ENCODE data around the gene PCSK4.
A peak's percentile ranks its signal among the peaks of the same experiment; 100 is the strongest.
"Not testable (repeated sequence)": the region's sequence is repeated elsewhere in the genome, so short reads cannot be mapped to it uniquely, and the experiment has no call there.

Gene PCSK4

DNA sequence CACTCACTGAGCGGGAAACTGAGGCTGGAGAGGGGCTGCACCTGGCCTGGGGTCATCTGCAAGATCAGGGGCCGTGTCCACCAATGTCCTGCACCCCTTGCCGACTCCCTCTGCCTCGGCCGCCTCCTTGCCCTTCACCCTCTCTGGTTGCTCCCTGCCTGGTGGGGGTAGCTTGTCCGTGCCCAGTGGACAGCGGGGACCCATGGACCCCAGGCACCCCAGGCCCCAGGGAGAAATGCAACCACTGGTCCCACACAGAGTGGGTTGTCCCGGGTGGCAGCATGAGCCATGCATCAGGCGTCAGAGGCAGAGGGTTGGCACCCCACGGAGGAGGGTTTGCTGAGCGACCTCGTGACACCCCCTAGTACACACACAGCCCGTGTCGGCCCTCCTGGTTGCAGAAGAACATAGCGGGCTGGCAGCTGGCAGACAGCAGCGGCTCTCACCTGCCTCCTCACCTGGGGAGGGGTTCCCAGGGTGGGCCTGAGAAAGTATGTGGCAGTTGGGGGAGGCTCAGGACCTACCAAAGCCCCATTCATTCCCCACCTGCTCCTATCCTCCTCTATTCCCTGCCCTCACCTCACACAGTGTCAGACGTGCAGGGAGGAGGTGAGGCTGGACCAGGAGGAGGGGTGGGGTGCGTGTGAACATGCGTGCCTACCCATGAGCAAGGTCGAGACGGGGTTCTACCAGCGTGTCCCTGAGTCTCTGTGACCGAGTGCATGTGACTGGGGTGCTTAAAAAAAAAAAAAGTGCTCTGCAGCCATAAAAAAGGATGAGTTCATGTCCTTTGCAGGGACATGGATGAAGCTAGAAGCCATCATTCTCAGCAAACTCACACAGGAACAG, 14.0 kb upstream of the PCSK4 start:
- DNase-seq, result no peak

DNA sequence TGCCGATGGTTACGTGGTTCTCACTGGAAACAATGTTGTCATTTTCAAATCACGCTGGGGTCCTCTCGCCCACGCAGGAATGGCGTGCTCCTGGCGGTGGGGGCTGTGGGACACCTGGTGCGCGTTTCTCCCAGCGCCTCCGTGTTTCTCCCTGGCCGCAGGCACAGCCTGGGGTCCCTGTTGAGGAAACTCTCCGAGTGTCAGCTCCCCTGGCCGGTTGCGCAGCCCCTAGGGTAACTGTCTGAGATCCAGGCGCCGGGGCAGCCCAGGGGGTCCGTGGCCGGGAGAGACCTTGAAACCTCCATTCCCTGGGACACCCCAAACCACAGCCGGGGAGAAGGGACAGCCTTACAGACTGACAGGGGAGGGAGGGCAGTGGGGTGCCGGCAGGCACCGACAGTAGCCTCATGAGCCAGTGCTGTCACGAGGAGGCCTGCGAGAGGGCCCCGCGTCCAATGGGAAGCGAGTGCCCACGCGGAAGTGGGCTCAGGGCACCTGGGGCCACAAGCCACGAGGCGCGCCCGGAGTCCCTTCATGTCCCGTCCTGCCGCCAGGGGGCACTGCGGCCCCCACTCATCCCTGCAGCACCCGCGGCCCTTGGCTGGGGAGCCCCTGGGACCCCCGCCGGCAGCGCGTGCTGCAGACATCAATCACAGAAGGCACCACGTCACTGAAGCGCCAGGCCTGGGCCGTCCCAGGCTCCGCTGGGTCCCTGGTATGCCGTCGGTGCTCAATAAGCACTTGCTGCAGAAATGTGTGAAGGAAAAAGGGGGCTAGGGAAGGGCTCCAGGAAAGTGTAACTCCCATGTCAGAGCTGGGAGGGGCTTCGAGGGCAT, 13.2 kb upstream of the PCSK4 start:
- DNase-seq, result peak; percentile 15

DNA sequence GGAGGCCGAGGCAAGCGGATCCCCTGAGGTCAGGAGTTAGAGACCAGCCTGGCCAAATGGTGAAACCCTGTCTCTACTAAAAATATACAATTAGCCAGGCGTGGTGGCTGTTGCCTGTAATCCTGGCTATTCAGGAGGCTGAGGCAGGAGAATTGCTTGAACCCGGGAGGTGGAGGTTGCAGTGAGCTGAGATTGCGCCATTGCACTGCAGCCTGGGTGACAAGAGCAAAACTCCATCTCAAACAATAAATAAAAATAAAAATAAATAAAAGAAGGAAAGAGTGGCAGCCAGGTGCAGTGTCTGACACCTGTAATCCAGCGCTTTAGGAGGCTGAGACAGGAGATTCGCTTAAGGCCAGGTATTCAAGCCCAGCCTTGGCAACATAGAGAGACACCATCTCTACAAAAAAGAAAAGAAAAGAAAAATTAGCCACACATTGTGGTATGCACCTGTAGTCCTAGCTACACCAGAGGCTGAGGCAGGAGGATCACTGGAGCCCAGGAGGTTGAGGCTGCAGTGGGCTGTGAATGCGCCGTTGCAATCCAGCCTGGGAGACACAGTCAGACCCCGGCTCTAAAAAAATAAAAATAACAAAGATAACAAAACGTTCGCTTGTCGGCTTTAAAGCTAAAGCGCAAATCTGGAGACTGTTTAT, 12.4 kb upstream of the PCSK4 start:
- DNase-seq, result no peak

DNA sequence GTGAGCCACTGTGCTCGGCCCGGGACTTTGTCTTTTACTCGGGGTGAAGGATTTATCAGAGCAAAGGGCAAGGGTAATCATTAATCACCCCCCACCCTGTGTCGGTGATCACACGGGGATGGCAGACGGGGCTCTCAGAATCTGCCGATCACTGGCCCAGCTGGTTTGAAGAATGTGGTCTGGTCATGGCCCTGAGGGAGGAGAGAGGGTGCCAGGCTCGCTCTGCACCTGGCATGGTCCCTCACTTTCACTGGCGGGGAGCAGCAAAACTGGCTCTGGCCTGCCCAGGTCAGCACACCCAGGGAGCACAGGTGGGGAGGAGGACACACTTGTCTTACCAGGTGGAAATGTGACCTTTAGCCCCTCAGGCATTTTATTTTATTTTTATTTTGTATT, 11.0 kb upstream of the PCSK4 start:
- no peak for DNase-seq

DNA sequence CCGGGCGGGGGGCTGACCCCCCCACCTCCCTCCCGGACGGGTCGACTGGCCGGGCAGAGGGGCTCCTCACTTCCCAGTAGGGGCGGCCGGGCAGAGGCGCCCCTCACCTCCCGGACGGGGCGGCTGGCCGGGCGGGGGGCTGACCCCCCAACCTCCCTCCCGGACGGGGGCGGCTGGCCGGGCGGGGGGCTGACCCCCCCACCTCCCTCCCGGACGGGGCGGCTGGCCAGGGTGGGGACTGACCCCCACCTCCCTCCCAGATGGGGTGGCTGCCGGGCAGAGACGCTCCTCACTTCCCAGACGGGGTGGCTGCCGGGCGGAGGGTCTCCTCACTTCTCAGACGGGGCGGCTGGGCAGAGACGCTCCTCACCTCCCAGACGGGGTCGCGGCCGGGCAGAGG, 9.1 kb upstream of the PCSK4 start:
- not testable (repeated sequence) for DNase-seq

DNA sequence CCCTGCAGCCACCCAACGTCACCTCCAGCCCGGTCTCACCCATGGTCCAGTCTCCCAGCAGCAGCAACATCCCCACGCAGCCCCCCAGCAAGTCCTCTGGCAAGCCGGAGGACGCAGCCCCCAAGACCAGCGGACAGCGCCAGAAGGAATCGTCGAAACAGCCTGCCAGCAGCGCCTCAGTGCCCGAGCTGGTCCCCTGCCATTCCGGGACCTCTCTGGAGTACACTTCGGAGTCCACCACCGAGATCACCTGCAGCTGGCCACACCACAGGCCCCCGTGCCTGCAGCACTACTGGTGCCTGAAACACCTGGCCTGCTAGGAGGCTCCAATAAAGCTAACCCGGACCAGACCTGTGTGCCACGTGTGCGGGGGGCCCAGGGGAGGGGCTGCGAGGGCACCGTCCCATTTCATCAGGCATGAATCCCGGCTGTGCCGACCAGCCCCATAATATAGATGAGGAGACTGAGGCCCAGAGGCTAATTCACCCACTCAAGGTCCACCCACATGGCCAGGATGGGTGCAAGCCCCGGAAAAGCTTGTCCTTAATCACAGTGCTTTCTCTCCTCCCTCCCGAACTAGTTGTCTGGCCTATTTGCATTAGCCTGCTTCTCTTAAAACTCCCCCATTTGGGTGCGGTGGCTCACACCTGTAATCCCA, 7.6 kb upstream of the PCSK4 start:
- DNase-seq, result no peak

DNA sequence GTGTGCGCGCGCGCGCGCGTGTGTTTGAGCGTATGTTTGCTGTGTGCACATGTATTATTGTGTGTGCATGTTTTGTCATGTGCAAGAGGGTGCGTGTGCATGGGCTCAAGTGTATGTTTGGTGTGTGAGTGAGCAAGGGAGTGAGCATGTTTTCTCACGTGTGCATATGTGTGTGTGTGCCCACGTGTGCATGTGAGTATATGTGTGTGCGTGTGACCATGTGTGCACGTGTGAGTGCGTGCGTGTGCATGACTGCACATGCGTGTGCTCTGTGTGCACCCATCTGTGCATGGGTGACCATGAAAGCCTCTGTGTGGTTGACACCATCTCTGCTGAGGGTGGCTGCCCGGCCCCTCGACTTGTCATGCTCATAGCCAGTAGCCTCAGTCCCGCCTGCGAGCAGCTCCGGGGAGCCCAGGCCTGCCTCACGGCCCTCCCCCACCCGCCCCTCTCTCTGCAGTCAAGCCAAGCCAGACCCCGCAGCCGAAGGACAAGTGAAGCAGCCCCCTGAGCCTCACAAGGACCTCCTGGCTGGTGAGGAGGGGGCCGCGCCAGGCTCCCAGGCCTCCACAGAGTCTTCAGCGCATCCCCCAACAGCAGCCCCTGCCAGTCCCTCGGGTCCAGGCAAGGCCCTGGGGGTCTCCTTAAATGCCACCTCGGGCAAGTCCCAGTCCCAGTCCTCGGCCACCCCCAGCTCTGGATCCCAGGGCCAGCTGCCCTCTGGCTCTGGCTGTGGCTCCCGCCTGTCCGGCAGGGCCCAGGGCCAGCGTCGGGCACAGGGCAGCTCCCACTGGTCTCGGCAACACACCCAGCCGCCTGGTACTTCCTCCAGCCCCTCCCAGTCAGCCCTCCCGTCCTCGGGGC, 6.8 kb upstream of the PCSK4 start:
- no peak for DNase-seq

DNA sequence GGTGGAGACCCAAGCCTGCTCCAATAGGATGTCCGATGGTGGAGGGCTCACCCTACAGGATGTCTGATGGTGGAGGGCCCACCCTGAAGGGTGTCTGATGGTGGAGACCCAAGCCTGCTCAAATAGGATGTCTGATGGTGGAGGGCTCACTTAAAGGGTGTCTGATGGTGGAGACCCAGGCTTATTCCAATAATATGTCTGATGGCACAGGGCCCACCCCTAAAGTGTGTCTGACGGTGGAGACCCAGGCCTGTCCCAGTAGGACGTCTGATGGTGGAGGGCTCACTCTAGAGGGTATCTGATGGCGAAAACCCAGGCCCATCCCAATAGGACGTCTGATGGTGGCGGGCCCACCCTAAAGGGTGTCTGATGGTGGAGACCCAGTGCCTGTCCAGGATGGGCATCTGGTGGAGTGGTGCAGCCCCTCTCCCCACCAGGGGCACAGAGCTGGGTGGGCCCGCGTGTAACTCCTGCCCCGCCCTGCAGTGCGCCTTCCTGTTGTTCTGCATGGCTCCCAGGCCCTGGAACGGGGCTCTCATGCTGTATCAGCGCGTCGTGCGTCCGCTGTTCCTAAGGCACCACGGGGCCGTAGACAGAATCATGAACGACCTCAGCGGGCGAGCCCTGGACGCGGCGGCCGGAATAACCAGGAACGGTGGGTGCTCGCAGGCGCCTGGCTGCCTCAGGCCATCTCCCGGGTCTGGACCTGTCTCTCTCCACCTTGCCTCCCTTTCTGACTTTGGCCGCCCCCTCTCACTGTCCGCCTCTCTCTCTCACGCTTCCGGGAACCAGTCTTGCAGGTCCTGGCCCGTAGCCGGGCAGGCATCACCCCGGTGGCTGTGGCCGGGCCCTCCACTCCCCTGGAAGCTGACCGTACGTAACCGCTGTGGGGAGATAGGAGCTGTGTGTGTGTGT, 5.9 kb upstream of the PCSK4 start:
- DNase-seq, result no peak

DNA sequence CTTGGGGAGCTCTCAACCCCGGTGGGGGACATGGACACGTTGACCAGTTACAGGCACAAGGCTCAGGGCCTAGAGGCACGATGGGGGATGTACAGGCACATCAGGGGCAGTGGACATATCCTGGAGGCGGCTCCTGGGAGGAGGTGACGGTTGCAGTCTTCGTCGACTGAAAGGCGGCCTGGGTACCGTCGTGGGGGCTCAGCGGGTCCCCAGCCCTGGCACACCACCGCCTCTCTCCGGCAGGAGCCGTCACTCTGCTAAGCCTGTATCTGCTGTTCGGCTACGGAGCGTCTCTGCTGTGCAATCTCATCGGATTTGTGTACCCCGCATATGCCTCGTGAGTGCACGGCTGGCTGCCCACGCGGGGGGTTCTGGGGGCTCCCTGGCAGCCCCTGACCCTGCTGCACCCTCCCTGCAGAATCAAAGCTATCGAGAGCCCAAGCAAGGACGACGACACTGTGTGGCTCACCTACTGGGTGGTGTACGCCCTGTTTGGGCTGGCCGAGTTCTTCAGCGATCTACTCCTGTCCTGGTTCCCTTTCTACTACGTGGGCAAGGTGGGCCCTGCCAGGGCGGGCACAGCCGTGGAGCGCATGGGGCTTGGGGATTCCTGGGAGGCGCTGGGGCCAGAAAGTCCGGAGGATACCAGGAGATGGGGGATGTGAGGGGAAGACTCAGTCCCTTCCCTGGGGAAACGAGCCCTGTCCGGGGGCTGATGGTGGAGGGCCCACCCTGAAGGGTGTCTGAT, 5.1 kb upstream of the PCSK4 start:
- DNase-seq, result no peak

DNA sequence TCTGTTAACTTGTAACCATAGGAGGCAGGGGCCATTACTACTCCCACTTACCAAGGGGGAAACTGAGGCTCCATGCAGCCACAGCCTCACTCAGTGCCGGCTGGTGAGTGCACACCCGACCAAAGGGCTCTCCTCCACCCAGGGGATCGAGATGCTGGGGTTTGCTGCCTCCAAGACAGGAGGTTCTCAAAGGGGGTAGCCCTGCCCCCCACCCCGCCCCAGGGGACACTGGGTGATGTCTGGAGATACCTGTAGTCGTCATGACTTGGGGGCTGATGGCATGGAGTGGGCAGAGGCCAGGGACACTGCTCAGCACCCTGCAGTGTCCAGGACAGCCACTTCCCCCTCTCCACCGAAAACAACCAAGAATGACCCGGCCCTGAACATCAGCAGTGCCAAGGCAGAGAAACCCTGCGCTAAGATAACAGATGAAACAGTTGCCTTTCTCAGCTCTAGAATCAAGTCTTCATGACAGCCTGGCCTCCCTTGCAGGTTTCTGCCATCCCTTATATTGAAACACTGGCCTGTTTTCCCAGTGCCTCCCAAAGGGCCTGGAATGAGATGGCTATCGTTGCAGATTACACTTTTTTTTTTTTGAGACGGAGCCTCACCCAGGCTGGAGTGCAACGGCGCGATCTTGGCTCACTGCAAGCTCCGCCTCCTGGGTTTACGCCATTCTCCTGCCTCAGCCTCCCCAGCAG, 4.1 kb upstream of the PCSK4 start:
- DNase-seq, result no peak

DNA sequence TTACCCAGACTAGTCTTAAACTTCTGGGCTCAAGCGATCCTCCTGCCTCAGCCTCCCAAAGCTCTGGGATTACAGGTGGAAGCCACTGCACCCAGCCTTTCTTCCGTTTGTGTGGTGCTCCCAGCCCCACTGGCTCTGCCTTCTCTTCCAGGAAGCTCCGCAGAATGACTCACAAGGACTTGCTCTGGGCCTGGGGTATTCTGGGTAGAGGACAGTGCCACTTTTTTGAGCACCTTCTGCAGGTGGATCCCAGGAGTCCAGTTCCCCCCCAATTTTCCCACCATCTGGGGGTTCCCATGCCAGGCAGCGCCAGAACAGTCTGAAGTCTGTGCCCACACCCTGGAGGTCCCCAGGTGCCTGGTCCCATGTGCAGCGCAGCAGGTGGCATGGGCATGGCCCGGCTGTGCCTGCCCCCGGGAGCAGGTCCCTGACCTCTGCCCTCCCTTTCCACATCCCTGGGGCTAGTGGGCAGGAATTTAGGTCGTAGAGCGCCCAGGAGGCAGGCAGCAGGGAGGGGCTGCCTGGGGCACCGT, 2.4 kb upstream of the PCSK4 start:
- no peak for DNase-seq

DNA sequence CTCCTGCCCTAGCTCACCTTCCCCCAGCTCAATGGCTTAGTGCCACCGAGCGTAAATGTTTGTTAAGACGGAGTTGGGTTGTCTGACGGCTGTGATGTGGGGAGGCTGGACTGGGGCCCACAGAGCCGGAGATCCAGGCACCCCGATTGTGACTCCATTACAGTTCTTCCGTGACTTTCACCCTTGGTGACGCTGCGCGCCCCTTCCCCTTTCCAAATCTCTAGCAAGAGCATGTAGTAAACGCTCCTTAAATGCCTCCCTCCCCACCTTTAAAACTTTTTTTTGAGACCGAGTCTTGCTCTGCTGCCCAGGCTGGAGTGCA, 1.7 kb upstream of the PCSK4 start:
- DNase-seq, result no peak

DNA sequence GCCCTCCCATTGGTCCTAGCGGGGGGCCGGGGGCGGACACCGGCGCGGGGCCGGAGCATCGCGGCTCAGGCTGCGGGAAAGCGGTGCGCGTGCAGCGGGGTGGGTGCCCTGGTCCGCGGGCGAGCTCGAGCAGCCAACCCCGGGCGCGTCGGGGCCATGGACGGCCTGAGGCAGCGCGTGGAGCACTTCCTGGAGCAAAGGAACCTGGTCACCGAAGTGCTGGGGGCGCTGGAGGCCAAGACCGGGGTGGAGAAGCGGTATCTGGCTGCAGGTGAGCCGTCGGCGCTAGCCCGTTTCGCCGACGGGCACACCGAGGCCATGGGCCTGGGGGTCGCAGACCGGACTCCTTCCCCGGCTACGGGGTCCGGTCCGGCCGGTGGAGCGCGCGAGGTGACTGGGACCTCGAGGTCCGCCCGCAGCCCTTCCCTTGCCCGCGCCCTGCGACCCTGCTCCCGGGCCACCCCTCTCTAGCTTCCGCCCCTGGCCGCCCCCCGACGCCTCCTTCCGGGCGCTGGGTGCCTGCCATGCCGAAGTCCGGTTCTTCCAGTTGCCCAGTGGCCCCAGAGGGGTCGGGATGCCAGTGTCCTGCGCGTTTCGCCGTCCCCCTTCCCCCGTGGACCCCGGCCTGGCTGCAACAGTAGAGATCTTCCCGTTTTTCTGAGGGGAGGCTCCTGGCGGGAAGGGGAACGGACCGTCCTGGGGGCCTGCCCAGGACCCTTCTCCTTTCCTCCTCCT, 1.1 kb upstream of the PCSK4 start, which contains the start of gene REEP6:
TSS of gene REEP6 (plus strand) at position 68 of the 735 bp plus-strand sequence. CDS start at position 157, 89 bp downstream.
- DNase-seq, result no peak

DNA sequence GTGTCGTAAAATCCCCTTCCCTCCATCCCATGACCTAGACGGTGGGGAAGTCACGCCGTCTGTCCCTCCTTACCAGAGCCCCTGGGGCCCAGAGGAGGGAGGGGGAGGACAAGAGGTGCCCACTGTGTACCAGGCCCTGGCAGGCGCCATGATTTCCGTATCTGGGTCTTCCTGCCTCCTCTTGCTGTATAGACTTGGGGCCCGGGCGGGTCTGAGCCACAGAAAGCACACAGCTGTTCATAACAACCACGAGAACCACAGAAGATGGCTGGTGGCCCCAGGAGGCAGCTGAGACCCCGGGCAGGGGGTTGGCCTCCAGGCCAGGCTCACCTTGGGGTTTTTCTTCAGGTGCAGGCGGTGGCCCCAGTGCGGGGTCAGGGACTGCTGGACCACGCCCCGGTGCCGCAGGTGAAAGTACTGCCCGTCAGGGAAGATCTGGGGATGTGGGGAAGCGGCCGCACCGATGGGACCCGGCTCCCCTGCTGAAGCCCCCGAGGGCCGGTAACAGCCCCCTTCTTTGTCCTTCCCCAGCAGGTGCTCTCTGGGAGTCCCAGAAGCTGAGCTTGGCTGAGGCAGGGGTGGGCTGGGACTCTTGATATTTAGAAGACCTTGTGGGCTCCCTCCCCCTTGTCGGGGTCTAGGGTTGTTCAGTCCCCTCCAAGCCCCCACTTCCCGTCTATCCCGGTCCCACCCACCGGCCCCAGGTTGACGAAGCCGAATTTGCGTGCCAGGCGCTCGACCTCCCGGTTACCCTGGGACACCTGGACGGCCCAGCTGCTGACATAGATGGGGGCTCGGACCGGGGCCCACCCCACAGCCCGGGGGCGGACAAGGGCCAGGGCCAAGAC, 463 bp downstream of the PCSK4 start:
- DNase-seq, result no peak

DNA sequence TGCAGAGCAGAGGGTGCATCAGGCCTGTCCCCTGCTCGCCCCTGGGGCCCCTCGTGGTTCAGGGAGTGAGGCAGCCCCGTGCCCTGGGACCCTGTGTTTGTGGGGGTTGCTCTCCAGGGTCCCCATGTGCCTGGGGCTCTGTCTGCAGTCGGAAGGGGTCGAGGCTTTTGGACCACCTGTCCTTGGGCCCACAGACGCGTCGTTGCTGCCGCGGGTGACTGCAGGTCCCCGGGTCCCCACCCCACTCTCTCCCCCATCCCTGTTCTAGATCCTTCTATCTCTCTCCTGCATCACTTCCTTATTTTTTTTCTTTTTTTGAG, 1.9 kb downstream of the PCSK4 start:
- no peak for DNase-seq

DNA sequence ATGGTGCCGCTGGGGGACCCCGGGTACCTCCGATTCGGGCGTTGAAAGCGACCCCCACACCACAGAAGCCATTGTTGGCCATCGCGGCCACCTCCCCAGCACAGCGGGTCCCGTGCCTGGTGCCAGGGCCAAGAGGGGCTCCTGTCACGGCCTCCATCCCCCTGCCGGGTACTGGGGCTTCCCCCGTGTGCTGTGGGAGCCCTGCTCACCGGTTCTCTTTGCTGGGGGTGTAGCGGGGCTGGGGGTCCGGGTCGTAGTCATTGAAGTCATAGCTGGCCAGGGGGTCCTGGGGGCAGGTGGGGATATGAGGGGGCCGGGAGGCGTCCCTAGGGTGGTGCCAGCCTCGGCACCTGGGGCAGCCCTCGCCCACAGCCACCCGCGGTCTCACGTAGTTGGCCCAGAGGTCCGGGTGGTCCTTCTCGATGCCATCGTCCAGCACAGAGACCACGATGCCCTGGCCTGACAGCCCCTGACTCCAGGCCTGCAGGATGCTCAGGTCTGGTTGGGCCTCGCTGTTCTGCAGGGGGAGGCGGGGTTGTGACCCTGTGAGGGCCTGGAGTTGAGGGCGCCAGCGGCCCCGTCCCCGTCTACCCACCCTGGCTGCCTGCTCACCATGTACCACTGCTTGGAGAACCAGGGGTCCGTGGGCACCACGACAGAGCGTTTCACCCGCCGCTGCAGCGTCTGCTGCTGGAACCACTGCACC, 2.4 kb downstream of the PCSK4 start:
- DNase-seq, result no peak

All from fibroblast of skin of right quadriceps (primary cell).